ENCODE results near the gene METTL18.

METTL18 gene

GRCh38 chr1:169785267-169785666, 9.4 kb downstream of the METTL18 start:
- no peak for DNase-seq (ENCODE audit: low spot score)

- no peak for DNase-seq (ENCODE audit: low spot score)
Observed at GRCh38 chr1:169784102-169784501, 10.6 kb downstream of the METTL18 start.

GRCh38 chr1:169782596-169782995, 12.1 kb downstream of the METTL18 start:
- no peak for DNase-seq (ENCODE audit: low spot score)

- no peak for DNase-seq (ENCODE audit: low spot score)
Observed at GRCh38 chr1:169779970-169780369, 14.7 kb downstream of the METTL18 start.

GRCh38 chr1:169779150-169779549, 15.6 kb downstream of the METTL18 start:
- no peak for DNase-seq (ENCODE audit: low spot score)

GRCh38 chr1:169776440-169776839, 18.3 kb downstream of the METTL18 start:
- DNase-seq (ENCODE audit: low spot score): no peak

GRCh38 chr1:169768161-169768560, 26.5 kb downstream of the METTL18 start:
- DNase-seq (ENCODE audit: low spot score): no peak

- DNase-seq (ENCODE audit: low spot score): no peak
Observed at GRCh38 chr1:169765580-169766331, 29.0 kb downstream of the METTL18 start.

- no peak for DNase-seq (ENCODE audit: low spot score)
Observed at GRCh38 chr1:169764919-169765318, 29.8 kb downstream of the METTL18 start.

- no peak for DNase-seq (ENCODE audit: low spot score)
Observed at GRCh38 chr1:169762699-169763098, 32.0 kb downstream of the METTL18 start.

GRCh38 chr1:169759038-169759437, 35.7 kb downstream of the METTL18 start:
- no peak for DNase-seq (ENCODE audit: low spot score)

- no peak for DNase-seq (ENCODE audit: low spot score)
Observed at GRCh38 chr1:169753549-169753948, 41.2 kb downstream of the METTL18 start.

- DNase-seq (ENCODE audit: low spot score): no peak
Observed at GRCh38 chr1:169750041-169750440, 44.7 kb downstream of the METTL18 start.

GRCh38 chr1:169746550-169746949, 48.2 kb downstream of the METTL18 start:
- no peak for DNase-seq (ENCODE audit: low spot score)

GRCh38 chr1:169745015-169745861, 49.5 kb downstream of the METTL18 start:
- no peak for DNase-seq (ENCODE audit: low spot score)

Data from NAMALWA (cell line).